GM10847 (cell line): ENCODE data around the gene RBL2.

Source experiments
- POLR2A ChIP-seq: IDR thresholded peaks from 2 replicates; pipeline ENCODE4 v1.6.1; 2011; ENCODE audit not compliant: insufficient read length; ENCODE audit errors: extremely low read depth

Gene RBL2

DNA sequence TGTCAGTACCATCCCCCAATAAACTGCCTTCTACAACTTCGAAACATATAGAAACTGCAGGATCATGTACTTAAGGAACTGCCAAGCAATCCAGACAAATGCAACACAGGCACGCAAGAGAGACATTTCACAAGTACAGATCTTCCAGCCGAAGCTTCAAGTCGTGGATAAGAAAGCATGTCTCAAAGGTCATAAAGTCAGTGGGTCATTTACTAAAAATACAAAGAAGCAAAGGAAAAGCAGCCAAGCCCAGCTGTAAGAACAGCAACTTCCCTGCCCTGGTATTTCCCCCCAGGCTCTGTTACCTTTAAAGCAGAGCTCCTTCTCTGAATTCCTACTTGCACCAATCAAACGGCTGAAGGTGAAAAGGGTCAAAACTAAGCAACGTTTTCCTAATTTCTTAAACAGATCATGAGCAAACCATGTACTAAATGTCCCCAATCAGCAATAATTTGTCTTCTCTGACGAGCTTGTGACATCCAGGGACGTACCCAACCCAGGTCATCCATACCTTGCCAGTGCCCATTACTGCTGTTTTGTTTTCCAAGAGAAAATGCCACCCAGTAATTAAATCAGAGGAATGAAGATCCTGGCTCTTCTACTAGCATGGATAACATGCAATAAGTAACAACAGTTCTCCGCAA lies 67.1 kb downstream of the RBL2 start:
- TF ChIP-seq POLR2A, result no peak

DNA sequence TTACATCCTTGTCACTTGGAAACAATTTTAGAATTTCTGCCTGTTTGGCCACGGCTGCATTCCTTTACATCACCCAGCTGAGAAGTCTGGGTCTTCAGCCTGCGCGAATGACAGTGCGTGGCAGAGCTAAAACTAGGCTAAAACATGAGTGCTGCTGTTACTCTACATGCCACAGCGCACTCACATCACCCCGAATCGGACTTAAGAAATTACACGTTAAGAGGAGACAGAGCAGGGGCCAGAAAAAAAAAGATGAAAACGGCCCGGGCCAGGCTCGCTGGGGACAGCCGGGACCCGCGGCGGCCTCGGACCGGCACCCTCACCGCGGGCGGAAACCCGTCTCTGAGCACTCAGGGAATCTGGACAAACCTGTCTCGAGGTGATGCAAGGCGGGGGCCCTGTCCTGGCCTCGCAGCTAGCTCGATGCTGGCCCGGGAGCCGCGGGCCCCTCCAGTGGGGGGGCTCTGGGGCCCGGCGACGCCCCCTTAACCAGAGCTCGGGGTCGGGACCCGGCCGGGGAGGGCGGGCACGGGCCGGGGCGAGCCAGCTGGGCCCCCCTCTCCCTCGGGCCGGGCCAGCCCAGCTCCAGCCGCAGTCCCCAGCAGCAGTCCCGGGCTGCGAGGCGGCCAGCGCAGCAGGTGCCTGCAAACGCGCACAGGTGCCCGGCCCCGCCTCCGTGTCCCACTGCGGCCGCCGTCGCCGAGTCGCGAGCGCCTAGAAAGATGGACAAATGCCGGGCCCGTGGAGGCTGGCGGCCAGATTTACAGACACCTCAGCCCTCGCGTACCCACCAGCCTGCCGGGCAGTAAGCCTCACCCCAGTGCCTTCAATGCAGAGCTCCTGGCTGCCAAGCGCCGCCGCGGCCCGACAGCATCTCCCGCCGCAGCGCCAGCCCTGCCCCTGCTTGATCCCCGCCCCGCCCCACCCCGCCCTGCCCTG lies 68.3 kb downstream of the RBL2 start, which contains the start of gene AKTIP:
Gene AKTIP (minus strand): TSS at position 879 of the 939 bp plus-strand sequence. CDS start 2,950 bp downstream, outside the sequence.
- no peak for TF ChIP-seq POLR2A

DNA sequence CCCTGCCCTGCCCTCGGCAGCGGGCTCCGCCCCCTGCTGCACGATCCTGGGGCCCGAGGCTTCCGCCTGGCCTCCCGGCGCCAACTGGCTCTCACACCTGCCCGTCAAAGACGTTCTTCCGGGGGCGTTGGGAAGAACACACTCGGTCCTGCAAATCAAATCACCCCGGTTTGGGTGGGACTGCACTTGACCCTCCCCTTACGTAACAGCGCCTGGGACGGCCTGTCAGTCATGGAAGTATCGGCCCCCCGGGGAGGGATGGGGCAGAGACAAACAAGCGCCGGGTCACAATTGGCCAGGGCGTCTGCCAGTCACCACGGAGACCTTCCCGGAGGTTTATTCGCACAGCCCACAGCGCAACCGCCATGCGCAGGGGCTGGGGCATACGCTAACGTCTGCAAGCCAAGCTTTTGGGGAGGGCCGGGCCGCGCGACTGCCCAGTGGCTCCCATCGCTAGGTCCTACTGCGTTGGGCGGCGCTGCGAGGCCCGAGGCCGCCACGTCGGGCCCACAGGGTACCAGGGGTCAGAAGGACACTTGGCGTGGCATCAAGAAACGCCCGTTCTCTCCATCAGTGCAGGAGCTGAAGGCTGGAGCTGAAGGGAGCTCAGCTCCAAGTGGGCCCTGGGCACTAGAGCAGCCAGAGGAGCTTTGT lies 69.1 kb downstream of the RBL2 start:
- TF ChIP-seq POLR2A, result peak; percentile 93

DNA sequence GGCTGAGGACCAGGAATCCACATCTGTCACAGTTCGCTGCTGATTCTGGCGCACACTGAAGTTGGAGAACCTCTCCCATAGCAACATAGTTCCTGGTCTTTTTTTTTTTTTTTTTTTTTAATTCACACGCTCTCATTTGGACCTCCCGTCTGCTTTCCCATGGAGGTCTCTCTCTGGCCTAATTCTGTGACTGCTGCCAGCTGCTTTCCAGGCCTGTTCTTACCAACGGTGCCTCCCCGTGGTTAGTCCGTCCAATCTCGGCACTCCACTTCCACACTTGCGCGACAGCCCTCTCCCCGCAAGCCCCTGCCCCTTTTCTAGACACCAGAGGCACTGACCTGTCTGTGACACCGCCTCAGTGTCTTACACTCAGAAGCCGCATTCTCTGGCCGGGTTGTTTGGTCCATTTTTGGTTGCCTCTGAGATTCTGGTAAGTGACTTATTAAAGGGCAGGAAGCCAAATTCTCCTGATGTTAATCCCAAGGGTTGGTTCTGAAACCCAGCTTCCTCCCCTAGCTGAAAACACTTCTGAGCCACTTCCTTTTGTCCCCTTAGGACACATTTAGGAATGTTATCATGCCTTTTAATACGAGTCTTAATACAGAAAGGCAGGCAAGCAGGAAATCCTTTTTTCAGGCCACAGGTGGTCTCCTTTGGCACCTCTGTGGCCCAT lies 69.9 kb downstream of the RBL2 start:
- no peak for TF ChIP-seq POLR2A

DNA sequence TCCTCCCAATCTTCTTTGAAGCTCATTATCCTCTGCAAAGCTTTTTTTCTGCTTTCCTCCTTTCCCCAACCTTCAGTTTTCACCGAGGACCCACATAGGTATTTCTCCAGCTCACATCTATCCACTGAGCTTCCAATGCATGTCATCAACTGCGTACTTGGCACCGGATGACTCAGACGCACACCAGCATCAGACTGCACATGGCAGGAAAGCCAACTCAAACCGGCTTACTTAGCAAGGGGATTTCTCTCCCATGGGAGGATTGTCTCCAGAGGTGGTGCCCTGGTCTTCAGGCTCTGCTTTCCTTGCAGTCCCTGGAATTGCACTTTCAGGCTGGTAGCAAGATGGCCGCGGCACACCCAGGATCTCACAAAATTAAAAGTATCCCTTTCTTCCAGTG lies 70.4 kb downstream of the RBL2 start:
- TF ChIP-seq POLR2A, result no peak

DNA sequence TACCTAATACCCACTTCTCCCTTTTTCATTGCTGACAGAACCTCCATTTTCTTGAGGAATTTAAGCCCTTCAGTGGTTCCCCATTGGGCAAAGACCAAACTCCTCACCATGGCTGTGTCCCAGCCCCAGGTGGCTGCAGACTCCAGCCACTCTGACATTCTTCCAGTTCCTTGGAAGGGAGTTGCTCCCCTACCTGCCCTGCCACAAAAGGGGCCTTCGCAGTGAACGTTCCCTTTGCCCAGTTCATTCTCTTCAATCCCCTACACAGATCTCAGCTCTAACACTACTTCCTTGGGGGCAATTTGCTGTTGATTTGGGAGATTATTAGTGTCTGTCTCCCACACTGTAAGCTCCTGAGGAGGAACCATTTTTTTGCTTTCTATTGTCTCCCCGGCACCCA lies 72.0 kb downstream of the RBL2 start:
- TF ChIP-seq POLR2A, result no peak

DNA sequence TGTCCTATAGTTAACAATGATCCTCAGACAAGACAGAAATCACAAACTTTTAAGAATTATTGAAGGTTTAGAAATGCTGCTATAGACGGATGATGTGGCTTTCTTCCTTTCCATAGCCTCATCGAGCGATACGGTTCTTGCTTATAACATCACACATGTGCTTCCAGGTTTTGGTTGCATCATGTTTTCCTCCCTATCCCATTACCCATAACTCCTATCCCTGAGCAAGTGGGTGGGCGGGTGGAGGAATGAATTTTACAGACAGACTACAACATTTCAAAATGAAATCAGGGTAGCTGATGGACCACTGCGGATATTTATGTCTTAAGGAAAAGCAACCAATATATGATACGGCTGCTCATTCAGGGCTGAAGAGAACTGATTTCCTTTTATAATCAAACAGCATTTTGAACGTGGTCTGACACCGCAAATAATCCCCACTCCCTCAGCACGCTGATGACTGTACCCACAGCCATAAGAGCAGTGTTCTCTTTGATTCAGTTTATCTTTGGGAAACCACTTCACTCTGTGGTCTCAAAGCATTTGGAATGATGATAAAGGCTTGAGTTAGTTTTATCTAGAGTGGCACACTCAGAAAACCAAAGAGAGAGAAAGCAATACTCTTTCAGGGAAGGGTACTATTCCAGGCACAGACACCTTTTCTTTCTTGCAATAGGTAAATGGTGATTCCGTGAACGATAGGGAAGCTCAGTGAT lies 73.4 kb downstream of the RBL2 start:
- no peak for TF ChIP-seq POLR2A

DNA sequence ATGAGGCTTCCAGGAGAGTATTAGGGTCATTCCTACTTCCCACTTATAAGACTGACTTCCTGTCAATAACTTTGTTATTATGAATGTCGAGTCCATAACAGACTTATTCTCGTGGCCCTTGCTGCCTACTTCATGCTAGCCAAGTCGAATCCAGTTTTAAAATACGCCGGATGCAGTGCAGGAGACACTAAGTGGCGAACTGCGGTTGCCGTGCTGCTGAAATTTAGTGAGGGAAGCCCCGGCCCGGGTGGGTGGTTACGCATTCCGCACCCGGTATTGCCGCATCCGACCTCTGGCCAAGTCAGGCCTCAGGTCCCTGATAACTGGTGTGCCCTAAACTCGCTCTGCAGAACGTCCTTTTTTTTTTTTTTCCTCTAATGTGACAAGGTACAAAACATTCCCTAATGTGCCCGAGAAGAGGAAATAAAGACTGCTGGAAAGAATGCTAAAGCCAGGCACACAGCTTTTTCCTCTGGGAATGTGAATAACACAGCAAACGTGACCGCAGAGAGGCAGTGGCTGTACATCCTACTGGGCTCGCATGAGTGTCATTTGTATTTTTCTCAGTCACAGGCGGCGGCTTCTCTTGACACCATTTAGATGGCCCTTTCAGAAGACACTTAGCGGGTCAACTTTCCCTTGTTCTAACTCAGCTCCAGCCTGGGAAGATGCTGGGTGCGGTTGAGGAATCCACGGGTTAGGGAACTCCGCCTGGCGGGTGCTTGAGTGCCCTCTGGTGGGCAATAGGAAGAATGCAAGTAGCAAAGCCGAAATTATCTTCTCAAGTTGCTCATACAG lies 75.8 kb downstream of the RBL2 start:
- TF ChIP-seq POLR2A, result no peak

DNA sequence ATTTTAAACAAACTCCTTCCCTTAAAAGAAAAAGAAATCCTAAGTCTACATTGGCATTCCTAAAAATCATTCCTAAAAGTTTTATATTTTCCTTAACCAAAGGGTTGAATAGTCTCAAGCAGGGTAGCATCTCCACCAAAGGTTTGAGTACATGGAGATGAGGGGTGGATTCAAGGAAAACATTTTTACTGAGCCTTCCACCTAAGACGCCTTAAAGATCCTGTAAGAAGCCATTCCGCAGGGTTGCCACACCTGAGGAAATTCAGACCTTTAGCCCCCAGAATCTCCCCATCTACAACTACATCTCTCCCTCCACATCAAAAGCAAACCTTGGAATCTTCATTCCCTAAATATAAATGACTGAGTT lies 76.4 kb downstream of the RBL2 start:
- no peak for TF ChIP-seq POLR2A

DNA sequence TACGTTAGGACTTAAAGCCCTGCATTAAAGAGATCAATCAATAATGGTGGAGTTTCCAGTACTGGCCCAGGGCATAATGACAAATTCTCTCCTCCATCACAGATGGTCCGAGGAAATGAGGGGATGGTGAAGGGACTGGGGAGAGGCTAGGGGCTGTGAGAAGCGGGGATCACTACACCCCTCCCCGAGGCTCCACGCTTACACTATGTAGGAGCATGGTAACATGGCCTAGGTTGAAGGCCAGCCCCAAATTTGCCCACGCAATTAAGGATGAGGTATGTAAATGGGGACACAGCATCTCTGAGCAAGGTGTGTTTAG lies 76.8 kb downstream of the RBL2 start:
- TF ChIP-seq POLR2A, result no peak

DNA sequence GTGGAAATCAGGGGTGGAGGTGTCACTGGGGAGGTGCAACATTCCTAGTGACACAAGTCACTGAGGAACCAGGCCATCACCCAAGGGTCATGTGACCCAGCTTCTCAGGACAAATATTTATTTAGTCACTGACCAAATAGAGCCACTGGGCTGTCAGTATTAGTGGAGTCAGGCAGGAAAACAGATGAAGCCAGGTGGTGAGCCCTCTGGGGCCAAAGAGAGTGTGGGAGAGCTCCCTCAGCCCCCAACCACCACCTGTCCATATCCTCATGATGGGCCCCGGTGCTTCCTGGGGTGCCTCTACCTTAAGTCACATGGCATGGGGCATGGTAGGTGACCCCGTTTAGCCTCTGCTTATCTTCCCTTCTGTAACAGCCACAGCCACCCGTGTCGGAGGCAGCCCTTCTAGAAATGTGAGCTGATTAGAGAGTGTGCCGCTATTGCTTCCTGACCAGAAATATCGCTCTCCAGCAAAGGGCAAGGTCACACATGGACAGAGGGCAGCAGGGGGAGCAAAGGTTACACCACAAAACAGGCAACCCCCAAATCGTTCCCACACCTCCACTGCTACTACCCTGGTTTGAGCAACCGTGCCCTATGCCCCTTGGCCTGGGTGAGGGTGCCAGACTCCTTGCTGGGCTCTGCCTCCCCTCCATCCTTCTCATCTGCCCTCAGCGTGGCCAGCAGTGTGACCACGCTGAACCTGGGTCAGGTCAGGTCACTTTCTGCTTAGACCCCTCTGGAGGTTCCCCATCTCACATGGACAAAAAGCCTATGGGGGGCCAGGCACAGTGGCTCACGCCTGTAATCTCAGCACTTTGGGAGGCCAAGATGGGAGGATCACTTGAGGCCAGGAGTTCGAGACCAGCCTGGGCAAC lies 77.4 kb downstream of the RBL2 start:
- TF ChIP-seq POLR2A, result no peak

DNA sequence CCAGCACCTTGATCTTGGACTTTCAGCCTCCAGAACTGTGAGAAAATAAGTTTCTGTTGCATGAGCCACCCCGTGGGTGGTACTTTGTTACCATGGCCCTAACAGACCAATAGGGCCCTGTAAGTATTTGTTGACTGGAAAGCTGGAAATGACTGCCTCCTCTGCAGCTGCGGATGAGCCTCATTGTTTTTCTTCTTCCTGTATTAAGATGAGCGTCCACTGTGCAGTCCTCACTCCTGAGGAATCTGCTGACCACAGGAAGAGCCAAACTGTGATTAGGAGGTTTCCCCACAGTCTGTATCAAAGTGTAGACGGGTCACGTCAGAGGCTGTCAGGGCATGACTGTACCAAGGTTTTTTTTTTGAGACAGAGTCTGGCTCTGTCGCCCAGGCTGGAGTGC lies 81.0 kb downstream of the RBL2 start:
- no peak for TF ChIP-seq POLR2A

DNA sequence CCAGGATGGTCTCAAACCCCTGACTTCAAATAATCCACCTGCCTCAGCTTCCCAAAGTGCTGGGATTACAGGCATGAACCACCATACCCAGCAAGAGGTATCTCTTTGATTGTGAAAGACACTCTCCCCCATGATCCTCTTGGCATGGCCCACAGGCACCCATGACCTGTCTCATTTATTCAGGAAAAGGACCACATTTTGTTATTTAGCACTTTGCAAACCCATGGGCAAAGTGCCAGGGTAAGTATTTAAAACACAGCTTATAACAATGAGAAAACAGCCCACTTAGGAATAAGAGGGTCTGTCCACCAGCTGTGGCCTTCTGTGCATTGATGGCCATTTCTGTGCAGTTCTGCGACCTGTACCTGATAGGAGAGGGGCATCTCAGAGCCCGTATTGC lies 81.5 kb downstream of the RBL2 start:
- no peak for TF ChIP-seq POLR2A

DNA sequence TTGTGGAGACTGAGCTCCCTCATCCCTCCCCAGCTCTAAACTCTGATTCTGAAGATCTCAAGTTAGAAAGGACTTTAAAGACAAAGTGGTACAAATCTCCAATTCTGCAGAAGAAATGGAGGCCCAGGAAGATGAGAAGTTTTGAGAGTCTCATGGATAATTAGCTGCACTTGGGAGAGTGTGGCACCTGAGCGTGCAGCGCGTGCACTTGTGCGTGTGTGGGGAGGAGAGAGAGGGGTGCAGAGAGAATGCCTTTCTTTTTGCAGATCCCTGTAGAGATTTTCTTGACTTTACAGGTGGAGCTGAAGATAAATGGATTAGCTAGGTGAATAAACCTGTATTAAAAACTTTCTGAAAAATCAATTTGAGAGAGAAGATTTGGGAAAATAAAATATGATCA lies 83.6 kb downstream of the RBL2 start:
- no peak for TF ChIP-seq POLR2A
